Ovary (tissue), 9 donors: Measurements from ENCODE around the gene KLRF2. TPM values are rescaled to one million over a fixed set of nuclear protein-coding genes. Genes with fewer than 3 reads are reported as not detected.

Experiments used
- DNase-seq, 5 donors: peaks; one replicate each; pipeline ENCODE4 v3.0.0-alpha.2; 2019 to 2020
- H3K27ac ChIP-seq, 2 donors: fragments of 200-600 bp; one replicate each; pipeline versions ENCODE4 v1.5.1 to v1.8.0; 2019 to 2022
- H3K27me3 ChIP-seq: fragments of 200-600 bp; one replicate; pipeline ENCODE4 v1.8.0; 2022
- H3K36me3 ChIP-seq: fragments of 200-600 bp; sonication (generic); one replicate; pipeline ENCODE4 v1.5.1; 2019
- H3K4me1 ChIP-seq: one replicate; pipeline ENCODE4 v1.8.1; 2013; ENCODE audit warnings: mild to moderate bottlenecking, moderate library complexity; ENCODE audit not compliant: insufficient read depth
- H3K4me3 ChIP-seq: fragments of 200-600 bp; sonication (generic); one replicate; pipeline ENCODE4 v1.5.1; 2017
- H3K9me3 ChIP-seq, 2 donors: fragments of 200-600 bp in 1 of 2; sonication (generic) in 1 of 2; one replicate each; pipeline versions ENCODE4 v1.5.1 to v1.8.1; 2013 to 2019; ENCODE audit warnings: mild to moderate bottlenecking in 1 of 2, moderate library complexity in 1 of 2
- CTCF ChIP-seq, 3 donors: fragments of 450-650 bp in 2 of 3; fragments of 200-600 bp in 1 of 3; IDR thresholded peaks; one replicate each; pipeline versions ENCODE4 v1.5.1 to v1.8.0; 2016 to 2022; ENCODE audit warnings: antibody characterized with exemption in 3 of 3, mild to moderate bottlenecking in 1 of 3
- EP300 ChIP-seq: sonication (generic); formaldehyde crosslinking; IDR thresholded peaks from one replicate; pipeline ENCODE4 v1.6.1; 2017; ENCODE audit warnings: antibody characterized with exemption
- POLR2A ChIP-seq: fragments of 450-650 bp; IDR thresholded peaks from one replicate; pipeline ENCODE4 v1.6.1; 2017; ENCODE audit warnings: antibody characterized with exemption, mild to moderate bottlenecking, moderate library complexity
- WGBS, 3 donors: extraction: QIAGEN DNeasy Blood & Tissue Kit in 1 of 3; methylation state at CpG; one replicate each; pipeline versions ENCODE4 v1.1.5 to v1.1.7; 2013 to 2017; 5-methylcytosine and 5-hydroxymethylcytosine counted together
- intact Hi-C, 4 donors: fragments of 100-400 bp; cut with DNase I; formaldehyde crosslinking; loops; one replicate each; pipeline versions ENCODE4 v1.11.0 to v1.15.1; 2022 to 2023
- polyA plus RNA-seq, 2 donors: library from polyadenylated mRNA; stranded (reverse); fragments of 200-250 nt in 1 of 2; fragments of 350-450 nt in 1 of 2; fragmentation: Illumina TruSeq in 1 of 2; extraction: RNeasy Lipid Tissue Mini Kit (QIAGEN cat#74804) in 1 of 2; gene quantifications; one replicate each; pipeline ENCODE4 v1.2.3, GENCODE V29; 2013 to 2014
- total RNA-seq, 7 donors: library from RNA; depleted of rRNA in 2 of 7; stranded (reverse); fragments of >200 nt in 2 of 7; fragmentation: NEBNext Ultra II Directional in 3 of 7; extraction: Animal tissue kit (Norgen Biotek cat#: 25700) in 3 of 7; gene quantifications; one replicate each; pipeline versions ENCODE4 v1.1.0 to v1.2.4, GENCODE V29; 2016 to 2023
- donor health status: DM: no; HTN: no; CAD: no; lungs with moderate emphysema.
- donor health status: DM: no; HTN: no; CAD: no.
- donor health status: Bipolar disorder and iron deficiency.
- donor health status: DM: yes; HTN: yes; CAD: no.
- donor health status: DM: no; HTN: no; CAD: no.
- donor health status: DM: yes; HTN: yes; CAD: no.

Gene KLRF2
- total and polyA plus RNA-seq, 9 donors: not detected

- no peaks in the 10 kb centered on the region for H3K36me3 ChIP-seq
- H3K27me3 ChIP-seq: no peaks in the 10 kb centered on the region
- TF ChIP-seq POLR2A (no peak), CTCF (IDR thresholded peaks at IDR 0.05) (no peak), EP300 (no peak)
- H3K4me3 ChIP-seq: no peak overlapping the region
- intact Hi-C loops: no loop called here
- WGBS, 3 donors: 54 to 61% (median 57%) methylated on average over 4 of the region's 4 CpGs
- DNase-seq: no peak
- no peaks in the 10 kb centered on the region for H3K9me3 ChIP-seq
- H3K4me1 ChIP-seq: no peaks in the 10 kb centered on the region
- no peak overlapping the region for H3K27ac ChIP-seq
Observed at GRCh38 chr12:9888665-9889273, 7.5 kb downstream of the KLRF2 start.

- WGBS, 3 donors: 73 to 80% (median 73%) methylated on average over 6 of the region's 6 CpGs
- Histone ChIP-seq H3K4me3 (no peak overlapping the region), H3K4me1 (no peaks in the 10 kb centered on the region), H3K27ac (no peak overlapping the region), H3K27me3 (no peaks in the 10 kb centered on the region), H3K9me3 (no peaks in the 10 kb centered on the region), H3K36me3 (no peaks in the 10 kb centered on the region)
- no peak for DNase-seq
- TF ChIP-seq EP300 (no peak), CTCF (IDR thresholded peaks at IDR 0.05) (no peak), POLR2A (no peak)
- intact Hi-C loops: no loop called here
Observed at GRCh38 chr12:9895215-9895971, 14.1 kb downstream of the KLRF2 start.

GRCh38 chr12:9897535-9897934 lies 16.2 kb downstream of the KLRF2 start:
- H3K9me3 ChIP-seq: no peaks in the 10 kb centered on the region
- H3K27ac ChIP-seq: no peak overlapping the region
- H3K36me3 ChIP-seq: no peaks in the 10 kb centered on the region
- WGBS, 3 donors: 82 to 85% (median 82%) methylated on average over 6 of the region's 6 CpGs
- intact Hi-C loops: no loop called here
- no peaks in the 10 kb centered on the region for H3K27me3 ChIP-seq
- no peak for TF ChIP-seq EP300
- no peak for DNase-seq
- H3K4me1 ChIP-seq: no peaks in the 10 kb centered on the region
- no peak overlapping the region for H3K4me3 ChIP-seq

GRCh38 chr12:9899209-9899608 lies 17.9 kb downstream of the KLRF2 start:
- DNase-seq: no peak
- WGBS, 3 donors: 77 to 85% (median 81%) methylated on average over 2 of the region's 2 CpGs

More at GRCh38 chr12:9899209-9899608, 17.9 kb downstream of the KLRF2 start:
- intact Hi-C loops: no loop called here
- Histone ChIP-seq H3K4me1 (no peaks in the 10 kb centered on the region), H3K9me3 (no peaks in the 10 kb centered on the region), H3K36me3 (no peaks in the 10 kb centered on the region), H3K27ac (no peak overlapping the region), H3K27me3 (no peaks in the 10 kb centered on the region), H3K4me3 (no peak overlapping the region)
- no peak for TF ChIP-seq CTCF (IDR thresholded peaks at IDR 0.05)
- no peak for TF ChIP-seq EP300
- no peak for TF ChIP-seq POLR2A
